B cell (primary cell): ENCODE results near the gene PSMB2. TPM values are rescaled to one million over a fixed set of nuclear protein-coding genes. Genes with fewer than 3 reads are reported as not detected.
"Not testable (repeated sequence)": the region's sequence is repeated elsewhere in the genome, so short reads cannot be mapped to it uniquely, and the experiment has no call there.

ENCODE experiments used
- ATAC-seq: fragments of 200-7000 bp; cut with Tn5 transposase; one replicate; pipeline ENCODE4 v1.10.0; 2021; ENCODE audit warnings: low read depth, mild to moderate bottlenecking, moderate number of reproducible peaks, moderate library complexity
- CTCF ChIA-PET: fragments of 350-600 bp; sonication (Branson Sonifier 250); formaldehyde crosslinking; loops from one replicate; lab custom pipeline; 2021; ENCODE audit warnings: antibody characterized with exemption, inconsistent platforms; lab: Charles Lee
- POLR2A ChIA-PET: fragments of 350-600 bp; sonication (Branson Sonifier 250); formaldehyde crosslinking; loops from one replicate; lab custom pipeline; 2021; ENCODE audit warnings: antibody characterized with exemption; lab: Charles Lee
- DNase-seq: peaks from one replicate; pipeline ENCODE4 v3.0.0; 2013
- H2AFZ ChIP-seq: 2 replicates; pipeline ENCODE4 v1.6.1; 2012; ENCODE audit warnings: mild to moderate bottlenecking, low read depth, low read length; ENCODE audit not compliant: insufficient read depth, poor library complexity, severe bottlenecking
- H3K27ac ChIP-seq, 2 donors: 1 replicate in 1 of 2; 2 replicates in 1 of 2; pipeline ENCODE4 v1.5.1; 2012 to 2013; ENCODE audit warnings: low read length in 2 of 2, mild to moderate bottlenecking in 2 of 2, moderate library complexity in 1 of 2
- H3K27me3 ChIP-seq, 4 experiments: fragments of 200-600 bp in 1 of 4; sonication (generic) in 1 of 4; replicated peaks in 1 of 4; 1 replicate in 2 of 4; 2 replicates in 2 of 4; pipeline versions ENCODE4 v1.6.1 to v1.7.0; 2013 to 2016; ENCODE audit warnings: low read length in 3 of 4, mild to moderate bottlenecking in 2 of 4, mixed read lengths in 1 of 4, moderate library complexity in 1 of 4; ENCODE audit not compliant: insufficient read depth in 4 of 4, control insufficient read depth in 3 of 4; ENCODE audit errors: control extremely low read depth in 1 of 4
- H3K36me3 ChIP-seq, 2 experiments: replicated peaks in 1 of 2; 1 replicate in 1 of 2; 2 replicates in 1 of 2; pipeline versions ENCODE4 v1.6.1 to v1.7.1; 2013; ENCODE audit warnings: low read length in 1 of 2; ENCODE audit not compliant: insufficient read depth in 2 of 2, control insufficient read depth in 1 of 2; ENCODE audit errors: control extremely low read depth in 1 of 2, extremely low read depth in 1 of 2
- H3K4me1 ChIP-seq, 2 donors: fragments of 200-600 bp in 1 of 2; sonication (generic) in 1 of 2; 1 replicate in 1 of 2; 2 replicates in 1 of 2; pipeline versions ENCODE4 v1.5.1 to v1.6.1; 2013 to 2017; ENCODE audit warnings: low read length in 2 of 2; ENCODE audit not compliant: control insufficient read depth in 2 of 2, insufficient read depth in 2 of 2
- H3K4me2 ChIP-seq: replicated peaks from 2 replicates; pipeline ENCODE3; 2012; ENCODE audit warnings: mild to moderate bottlenecking, low read depth, low read length; ENCODE audit not compliant: poor library complexity, severe bottlenecking
- H3K4me3 ChIP-seq, 5 experiments: fragments of 200-600 bp in 1 of 5; sonication (generic) in 1 of 5; 1 replicate in 3 of 5; 2 replicates in 2 of 5; pipeline versions ENCODE4 v1.5.1 to v1.7.0; 2011 to 2016; ENCODE audit warnings: low read length in 4 of 5, mild to moderate bottlenecking in 4 of 5, low read depth in 2 of 5, control low read depth in 1 of 5, moderate library complexity in 1 of 5; ENCODE audit not compliant: insufficient read depth in 1 of 5; ENCODE audit errors: control extremely low read depth in 1 of 5, extremely low read depth in 1 of 5
- H3K79me2 ChIP-seq: fragments of 200-600 bp; sonication (generic); one replicate; pipeline ENCODE4 v1.6.0; 2016; ENCODE audit warnings: low read length; ENCODE audit not compliant: control insufficient read depth, insufficient read depth
- H3K9ac ChIP-seq: fragments of 200-600 bp; sonication (generic); 2 replicates; pipeline ENCODE4 v1.6.1; 2017; ENCODE audit warnings: mild to moderate bottlenecking, low read length, moderate library complexity
- H3K9me3 ChIP-seq, 3 donors: one replicate each; pipeline versions ENCODE4 v1.6.1 to v1.7.1; 2013; ENCODE audit warnings: low read length in 2 of 3; ENCODE audit not compliant: control insufficient read depth in 2 of 3, insufficient read depth in 1 of 3; ENCODE audit errors: control extremely low read depth in 1 of 3
- H4K20me1 ChIP-seq: 2 replicates; pipeline ENCODE4 v1.6.0; 2012; ENCODE audit warnings: mild to moderate bottlenecking, low read length; ENCODE audit not compliant: insufficient read depth, control insufficient read depth, poor library complexity, severe bottlenecking
- H3K27ac Mint-ChIP-seq: one replicate; pipeline ENCODE4 v1.8.0; 2021; ENCODE audit warnings: mixed read lengths
- H3K27me3 Mint-ChIP-seq: one replicate; pipeline ENCODE4 v1.8.0; 2021; ENCODE audit warnings: mixed read lengths
- H3K4me1 Mint-ChIP-seq: one replicate; pipeline ENCODE4 v1.8.0; 2021; ENCODE audit warnings: mixed read lengths
- H3K4me3 Mint-ChIP-seq: one replicate; pipeline ENCODE4 v1.8.0; 2021; ENCODE audit warnings: mixed read lengths
- H3K9me3 Mint-ChIP-seq: one replicate; pipeline ENCODE4 v1.8.0; 2022; ENCODE audit warnings: mixed read lengths; ENCODE audit not compliant: insufficient read depth
- CTCF ChIP-seq: fragments of 200-600 bp; IDR thresholded peaks from one replicate; pipeline ENCODE4 v1.8.0; 2022; ENCODE audit warnings: antibody characterized with exemption, mild to moderate bottlenecking
- EZH2 ChIP-seq: IDR thresholded peaks from 2 replicates; pipeline ENCODE4 v1.6.1; 2012; ENCODE audit warnings: borderline replicate concordance, low read depth, mild to moderate bottlenecking, moderate library complexity, low read length; ENCODE audit not compliant: insufficient read depth, poor library complexity, severe bottlenecking
- WGBS: methylation state at CpG from one replicate; pipeline ENCODE4 v1.1.5; 2013; ENCODE audit warnings: missing lambda C conversion rate; ENCODE audit not compliant: insufficient coverage; 5-methylcytosine and 5-hydroxymethylcytosine counted together
- intact Hi-C: fragments of 100-400 bp; cut with micrococcal nuclease; formaldehyde crosslinking; loops from one replicate; pipeline ENCODE4 v1.10.0; 2022
- polyA plus RNA-seq: library from polyadenylated mRNA; depleted of rRNA; stranded (reverse); fragments of >200 nt; gene quantifications from 2 replicates; pipeline ENCODE4 v1.2.3, GENCODE V29; 2012
- total RNA-seq, 2 donors: library from RNA; stranded (reverse); fragments of 120-200 nt in 1 of 2; gene quantifications; 1 replicate in 1 of 2; 2 replicates in 1 of 2; pipeline versions ENCODE4 v1.2.3 to v1.2.4, GENCODE V29; 2013 to 2022

Gene PSMB2
- total and polyA plus RNA-seq, 2 donors (not counting 1 experiment from before 2014, with no cell fraction given) = 20.5 to 26.2 TPM

GRCh38 chr1:35585281-35585680 is 56.0 kb downstream of the PSMB2 start:
- Mint-ChIP-seq H3K27me3 (no peaks in the 10 kb centered on the region), H3K27ac (no peak overlapping the region), H3K9me3 (no peaks in the 10 kb centered on the region), H3K4me1 (peaks cover 2% of the 10 kb centered on the region), H3K4me3 (no peak overlapping the region)
- TF ChIP-seq CTCF (no peak), EZH2 (no peak)
- Histone ChIP-seq H3K4me3 (no peak overlapping the region), H3K36me3 (no peaks in the 10 kb centered on the region), H2AFZ (no peak overlapping the region), H3K27me3 (no peaks in the 10 kb centered on the region), H3K4me2 (no peak overlapping the region), H3K27ac (no peak overlapping the region), H3K9ac (no peak overlapping the region), H3K79me2 (no peaks in the 10 kb centered on the region), H3K9me3 (no peaks in the 10 kb centered on the region), H3K4me1 (peaks cover 0 to 3% of the 10 kb centered on the region in 2 donors), H4K20me1 (no peaks in the 10 kb centered on the region)
- intact Hi-C loops = no loop called here
- no peak for ATAC-seq
- DNase-seq = no peak
- ChIA-PET POLR2A (no interaction called here), CTCF (interaction anchor here (1.1 to 1.7 kb wide), 3 partner anchors 14 to 17 kb away, joined by 3 to 7 read pairs (median 6); no protein-coding TSS in a partner anchor)
- 100% methylated on average over 1 of the region's 3 CpGs for WGBS

DNA sequence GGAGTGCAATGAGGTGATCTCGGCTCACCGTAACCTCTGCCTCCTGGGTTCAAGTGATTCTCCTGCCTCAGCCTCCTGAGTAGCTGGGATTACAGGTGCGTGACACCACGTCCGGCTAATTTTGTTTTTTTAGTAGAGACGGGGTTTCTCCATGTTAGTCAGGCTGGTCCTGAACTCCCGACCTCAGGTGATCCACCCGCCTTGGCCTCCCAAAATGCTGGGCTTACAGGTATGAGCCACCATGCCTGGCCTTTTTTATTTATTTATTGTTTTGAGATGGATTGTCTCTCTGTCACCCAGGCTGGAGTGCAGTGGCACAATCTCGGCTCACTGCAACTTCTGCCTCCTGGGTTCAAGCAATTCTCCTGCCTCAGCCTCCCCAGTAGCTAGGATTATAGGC is 59.7 kb downstream of the PSMB2 start:
- H3K27ac Mint-ChIP-seq, POLR2A ChIA-PET, H3K27me3 Mint-ChIP-seq, H3K9me3 Mint-ChIP-seq, H3K4me3 Mint-ChIP-seq, H3K27ac ChIP-seq, H3K9ac ChIP-seq, H3K36me3 ChIP-seq, intact Hi-C loops, H4K20me1 ChIP-seq, H3K4me2 ChIP-seq, H3K27me3 ChIP-seq, ATAC-seq, DNase-seq, H3K9me3 ChIP-seq, H3K79me2 ChIP-seq, H2AFZ ChIP-seq, H3K4me3 ChIP-seq: not testable (repeated sequence)
- 98% methylated on average over 7 of the region's 9 CpGs for WGBS
- H3K4me1 Mint-ChIP-seq = peaks cover 19% of the 10 kb centered on the region
- CTCF ChIA-PET = interaction anchor here (0.9 kb wide), 1 partner anchor 131 kb away, joined by 3 read pairs; no protein-coding TSS in a partner anchor
- peaks cover 6 to 21% of the 10 kb centered on the region in 2 donors for H3K4me1 ChIP-seq
